HT-29 (cell line): Measurements from ENCODE around the gene TIGIT. TPM values are rescaled to one million over a fixed set of nuclear protein-coding genes. Genes with fewer than 3 reads are reported as not detected.

ENCODE experiments used
- DNase-seq: peaks from one replicate; pipeline ENCODE4 v3.0.0-alpha.2; 2015; ENCODE audit warnings: low spot score
- total RNA-seq: library from RNA; depleted of rRNA; stranded (reverse); fragments of >200 nt; shearing (Covaris generic); gene quantifications from 2 replicates; pipeline ENCODE4 v1.2.3, GENCODE V29; 2014

The TIGIT gene
- total RNA-seq, 1 experiment from 2014 or later, result not detected

- DNase-seq, result no peak
Measured at GRCh38 chr3:114310695-114311094, 16.9 kb downstream of the TIGIT start.

- no peak for DNase-seq
Measured at GRCh38 chr3:114313426-114313825, 19.6 kb downstream of the TIGIT start.

- DNase-seq, result no peak
Measured at GRCh38 chr3:114314282-114314681, 20.5 kb downstream of the TIGIT start.

GRCh38 chr3:114318295-114318694 lies 24.5 kb downstream of the TIGIT start:
- no peak for DNase-seq

GRCh38 chr3:114319453-114319852 lies 25.6 kb downstream of the TIGIT start:
- no peak for DNase-seq

- no peak for DNase-seq
Measured at GRCh38 chr3:114320246-114320645, 26.4 kb downstream of the TIGIT start.

- DNase-seq, result no peak
Measured at GRCh38 chr3:114323546-114324254, 29.9 kb downstream of the TIGIT start.

GRCh38 chr3:114327665-114328064 lies 33.8 kb downstream of the TIGIT start:
- DNase-seq, result no peak

GRCh38 chr3:114328345-114328744 lies 34.5 kb downstream of the TIGIT start:
- no peak for DNase-seq

GRCh38 chr3:114329823-114330222 lies 36.0 kb downstream of the TIGIT start:
- no peak for DNase-seq

- DNase-seq, result no peak
Measured at GRCh38 chr3:114331007-114331406, 37.2 kb downstream of the TIGIT start.

- DNase-seq, result no peak
Measured at GRCh38 chr3:114331710-114332109, 37.9 kb downstream of the TIGIT start.

GRCh38 chr3:114332342-114333179 lies 38.7 kb downstream of the TIGIT start:
- DNase-seq, result no peak

- DNase-seq, result no peak
Measured at GRCh38 chr3:114333180-114333922, 39.5 kb downstream of the TIGIT start.

GRCh38 chr3:114333923-114334240 lies 40.1 kb downstream of the TIGIT start:
- DNase-seq, result no peak

- DNase-seq, result no peak
Measured at GRCh38 chr3:114336122-114336697, 42.4 kb downstream of the TIGIT start.

- no peak for DNase-seq
Measured at GRCh38 chr3:114336857-114337256, 43.0 kb downstream of the TIGIT start.

GRCh38 chr3:114338651-114339357 lies 45.0 kb downstream of the TIGIT start:
- no peak for DNase-seq

GRCh38 chr3:114344492-114344891 lies 50.7 kb downstream of the TIGIT start:
- no peak for DNase-seq

GRCh38 chr3:114350271-114350670 lies 56.4 kb downstream of the TIGIT start:
- DNase-seq, result no peak

- DNase-seq, result no peak
Measured at GRCh38 chr3:114350690-114351089, 56.9 kb downstream of the TIGIT start.
